Stimulated activated CD4-positive, alpha-beta T cell treated with anti-CD3 and anti-CD28 coated beads, TNF-alpha, amount 100 ng/mL, for 4 hours (primary cell): Measurements from ENCODE around the gene MZT2A.
"Not testable (repeated sequence)": the region's sequence is repeated elsewhere in the genome, so short reads cannot be mapped to it uniquely, and the experiment has no call there.

ENCODE experiments used
- DNase-seq, 3 experiments: peaks; one replicate each; pipeline ENCODE4 v3.0.0-alpha.2; 2020; ENCODE audit warnings: low read depth in 3 of 3

Gene MZT2A

DNA sequence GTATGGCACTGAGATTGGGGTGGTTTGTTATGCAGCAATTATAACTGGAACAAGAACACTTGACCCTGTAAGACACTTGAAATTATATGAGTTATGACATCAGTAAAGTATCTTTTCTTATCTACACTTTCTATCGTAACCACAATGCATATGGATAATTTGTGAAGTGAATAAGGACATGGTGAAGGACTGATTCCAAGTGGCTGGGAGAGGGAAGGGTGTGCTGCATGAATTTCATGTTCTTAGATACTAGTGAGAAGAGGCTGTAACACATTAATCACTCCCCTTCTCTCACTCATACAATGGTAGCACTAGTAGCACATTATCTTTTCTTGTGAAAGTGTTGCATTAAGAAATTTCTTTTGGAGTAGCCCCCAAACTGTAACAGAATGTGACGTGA lies 37.3 kb downstream of the MZT2A start:
- DNase-seq = not testable (repeated sequence)

DNA sequence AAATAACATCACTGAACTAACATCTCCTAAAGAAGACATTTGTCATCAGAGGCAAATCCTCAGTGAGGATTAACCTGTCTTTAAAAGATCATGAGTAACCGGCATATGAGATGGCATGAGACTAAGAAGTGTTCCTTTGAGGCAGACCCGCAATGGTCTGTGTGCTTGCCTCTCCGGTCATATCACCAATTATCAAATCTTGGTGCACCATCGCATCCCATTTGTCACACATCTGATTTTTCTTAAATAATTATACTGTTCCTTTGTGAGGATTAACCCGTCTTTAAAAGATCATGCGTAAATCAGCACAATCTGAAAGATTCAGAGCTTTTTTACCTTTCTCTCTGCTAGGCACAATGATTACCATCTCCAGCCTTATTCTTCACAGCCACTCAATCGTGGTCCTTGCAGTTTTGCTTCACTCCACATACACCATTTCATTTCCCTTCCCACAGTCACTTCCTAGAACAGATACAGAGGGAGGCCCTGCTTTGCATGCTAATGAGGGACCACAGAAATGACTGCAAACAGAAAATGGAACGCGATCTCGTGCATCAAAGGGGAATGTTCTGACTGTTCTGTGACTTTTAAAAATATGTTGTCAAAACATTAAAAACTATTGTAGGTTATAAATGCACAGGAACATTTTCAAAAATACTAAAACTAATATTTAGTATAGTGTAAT lies 40.8 kb downstream of the MZT2A start:
- not testable (repeated sequence) for DNase-seq

GRCh38 chr2:131447981-131448380 lies 44.2 kb downstream of the MZT2A start:
- DNase-seq = not testable (repeated sequence)

DNA sequence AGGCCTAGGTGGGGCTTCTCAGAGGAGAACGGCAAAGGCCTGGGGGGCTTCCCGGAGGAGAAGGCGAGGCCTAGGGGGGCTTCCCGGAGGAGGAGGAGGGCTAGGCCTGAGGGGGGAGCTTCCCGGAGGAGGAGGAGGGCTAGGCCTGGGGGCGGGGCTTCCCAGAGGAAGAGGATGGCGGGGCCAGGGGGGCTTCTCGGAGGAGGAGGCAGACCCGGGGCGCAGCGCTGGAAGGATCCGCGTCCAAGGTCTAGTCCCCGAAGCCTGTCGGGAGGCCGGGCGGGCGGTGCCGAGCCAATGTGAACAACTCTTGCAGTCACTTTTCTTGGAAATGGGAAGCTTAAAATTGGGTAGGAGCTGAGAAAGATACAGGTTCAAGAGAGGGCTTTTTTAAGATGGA lies 46.3 kb downstream of the MZT2A start:
- no peak for DNase-seq

- not testable (repeated sequence) for DNase-seq
Observed at GRCh38 chr2:131445515-131445797, 46.7 kb downstream of the MZT2A start.

GRCh38 chr2:131444736-131445514 lies 47.3 kb downstream of the MZT2A start:
- DNase-seq = not testable (repeated sequence)

DNA sequence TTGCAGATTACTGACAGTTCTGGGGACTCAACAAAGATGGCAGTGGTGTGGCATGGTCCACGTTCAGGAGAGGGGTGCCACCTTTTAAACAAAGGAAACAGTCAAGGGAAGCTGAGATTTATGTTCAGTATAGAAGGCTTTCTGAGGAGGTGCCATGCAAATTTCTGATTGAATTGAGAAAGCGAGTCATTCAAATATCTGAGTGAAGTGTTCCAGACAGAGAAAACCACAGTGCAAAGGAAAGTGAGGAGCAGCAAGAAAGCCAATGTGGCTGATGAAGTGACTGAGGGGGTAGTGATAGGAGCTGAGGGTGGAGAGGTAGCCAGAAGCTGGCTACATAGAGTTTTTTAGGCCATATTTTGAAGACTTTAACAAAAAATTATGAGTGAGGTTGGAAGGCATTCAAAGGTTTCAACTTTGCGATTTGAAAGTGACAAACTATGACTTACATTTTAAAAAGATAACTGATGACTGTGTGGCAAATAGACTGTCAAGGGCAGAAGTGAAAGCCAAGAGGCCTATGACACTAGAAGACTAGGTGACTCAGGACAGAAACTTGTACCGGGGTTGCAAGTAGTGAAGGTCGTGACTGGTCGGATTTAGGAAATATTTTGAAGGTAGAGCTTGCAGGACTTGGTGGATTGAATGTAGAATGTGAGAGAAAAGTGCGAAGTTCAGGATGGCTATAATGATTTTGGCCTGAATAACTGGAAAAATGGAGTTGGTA lies 51.3 kb downstream of the MZT2A start:
- not testable (repeated sequence) for DNase-seq
